Nasal cavity respiratory epithelium epithelial cell of viscerocranial mucosa (primary cell): ENCODE measurements around the gene FANCE. TPM values are rescaled to one million over a fixed set of nuclear protein-coding genes. Genes with fewer than 3 reads are reported as not detected.

Experiments
- total RNA-seq: library from RNA; depleted of rRNA; stranded (reverse); fragments of >200 nt; gene quantifications from 2 replicates; pipeline ENCODE4 v1.2.3, GENCODE V29; 2014

FANCE gene
- total RNA-seq: 49.6 and 52.0 TPM in 2 replicates

DNA sequence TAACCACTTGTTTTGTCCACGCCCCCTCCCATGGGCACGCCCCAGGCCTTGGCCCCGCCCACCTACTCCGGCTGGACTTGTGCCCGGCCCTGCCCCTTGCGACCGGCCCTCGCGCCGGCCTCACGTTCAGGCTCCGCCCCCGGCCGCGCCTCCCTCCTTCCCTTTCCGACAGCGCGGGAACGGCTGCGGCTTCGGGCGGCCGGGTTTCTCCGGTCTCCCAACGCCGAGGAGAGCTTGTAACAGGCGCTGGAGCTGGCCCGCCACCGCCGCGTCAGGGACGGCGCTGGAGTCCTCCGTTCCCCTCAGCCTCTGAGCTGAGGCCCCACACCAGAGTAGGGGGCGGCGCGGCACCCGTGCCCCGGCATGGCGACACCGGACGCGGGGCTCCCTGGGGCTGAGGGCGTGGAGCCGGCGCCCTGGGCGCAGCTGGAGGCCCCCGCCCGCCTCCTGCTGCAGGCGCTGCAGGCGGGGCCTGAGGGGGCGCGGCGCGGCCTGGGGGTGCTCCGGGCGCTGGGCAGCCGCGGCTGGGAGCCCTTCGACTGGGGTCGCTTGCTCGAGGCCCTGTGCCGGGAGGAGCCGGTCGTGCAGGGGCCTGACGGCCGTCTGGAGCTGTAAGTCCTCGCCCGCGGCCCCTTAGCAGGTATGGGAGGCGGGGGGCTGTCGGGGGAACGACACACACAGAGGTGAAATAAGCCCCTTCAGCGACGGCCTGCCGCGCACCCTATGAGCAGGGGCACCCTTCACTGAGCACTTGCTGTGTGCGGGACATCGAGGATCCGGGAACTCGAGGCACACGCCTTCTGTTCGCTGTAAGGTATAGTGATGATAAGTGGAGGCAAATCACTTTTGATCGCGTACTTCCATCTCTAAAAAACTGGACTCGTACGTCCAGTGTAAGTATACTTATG, at the start of gene FANCE:
Gene FANCE (plus strand): TSS at position 156 of the 908 bp plus-strand sequence. CDS start 208 bp downstream, at position 364.

GRCh38 chr6:35468181-35468979, 16.2 kb downstream of the FANCE start, which contains the start of gene RPL10A:
Gene RPL10A (plus strand): TSS chr6:35468401. CDS start chr6:35468435, 34 bp downstream.

GRCh38 chr6:35496841-35497570, 44.9 kb downstream of the FANCE start, which contains the start of gene TEAD3:
Gene TEAD3 (minus strand): TSS chr6:35497079.

DNA sequence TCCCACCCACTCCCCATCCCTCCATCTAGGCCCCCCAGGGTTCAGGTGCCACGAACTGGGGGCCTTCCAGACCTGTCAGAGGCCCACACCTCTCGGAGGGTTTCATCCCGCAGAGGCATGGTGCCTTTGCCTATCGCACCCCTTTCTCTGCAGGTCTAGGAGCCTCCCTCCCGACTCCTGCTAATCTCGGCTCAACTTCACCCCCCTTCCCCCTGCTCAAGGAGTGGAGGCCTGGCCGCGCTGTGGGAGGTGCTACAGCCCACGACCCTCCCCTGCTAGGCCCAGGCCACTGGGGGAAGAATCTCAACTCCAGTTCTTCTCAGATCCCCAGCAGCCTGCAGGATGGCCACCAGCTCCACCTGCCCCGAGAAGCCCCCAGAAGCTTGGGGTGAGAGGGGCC, 60.6 kb downstream of the FANCE start, which contains the start of gene TULP1:
Gene TULP1 (minus strand): TSS at position 157 of the 400 bp plus-strand sequence. CDS start 38 bp downstream, at position 119.

Other genes with a start within 250 kb of the FANCE start
- not detected in 2 replicates for gene SCUBE3, start 238.4 kb upstream of the FANCE start, total RNA-seq
- 4.8 and 9.8 TPM in 2 replicates for gene ZNF76, start 192.6 kb upstream of the FANCE start, total RNA-seq
- 23.2 and 24.6 TPM in 2 replicates for gene DEF6, start 154.5 kb upstream of the FANCE start, total RNA-seq
- gene PPARD, start 109.8 kb upstream of the FANCE start, total RNA-seq: 10.6 and 34.4 TPM in 2 replicates
- gene RPL10A, start 16.1 kb downstream of the FANCE start, total RNA-seq: 1,534 and 1,863 TPM in 2 replicates
- 6.5 and 18.9 TPM in 2 replicates for gene TEAD3, start 44.7 kb downstream of the FANCE start, total RNA-seq
- gene TULP1, start 60.6 kb downstream of the FANCE start, total RNA-seq: not detected in 2 replicates
- gene FKBP5, start 236.6 kb downstream of the FANCE start, total RNA-seq: 35.2 and 131 TPM in 2 replicates